ENCODE results near the gene FGFR2. TPM values are rescaled to one million over a fixed set of nuclear protein-coding genes. Genes with fewer than 3 reads are reported as not detected.

Gene FGFR2
- total RNA-seq, 5 donors from 2014 or later (not counting 1 experiment from before 2014, with no cell fraction given), result 0.49 to 1.8 (median 0.70) TPM

DNA sequence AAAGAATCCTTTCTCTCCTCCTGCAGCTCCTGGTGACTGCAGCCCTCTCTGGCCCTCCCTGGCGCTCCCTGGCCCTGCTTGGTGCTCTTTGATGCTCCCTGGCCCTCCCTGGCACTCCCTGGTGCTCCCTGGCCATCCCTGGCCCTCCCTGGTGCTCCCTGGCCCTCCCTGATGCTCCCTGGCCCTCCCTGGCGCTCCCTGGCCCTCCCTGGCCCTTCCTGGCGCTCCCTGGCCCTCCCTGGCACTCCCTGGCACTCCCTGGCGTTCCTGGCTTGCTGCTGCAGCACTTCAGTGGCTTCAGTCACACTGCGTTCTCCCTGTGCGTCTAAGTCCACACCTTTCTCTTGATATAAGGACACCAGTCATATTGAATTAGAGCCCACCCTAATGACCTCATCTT lies 15.2 kb upstream of the FGFR2 start:
- Histone ChIP-seq H3K4me1 (ENCODE audit: control insufficient read depth in 1 of 2, extremely low read depth in 1 of 2, insufficient read depth in 2 of 2, low read length in 2 of 2) (peaks cover 0 to 1% of the 10 kb centered on the region in 2 experiments), H3K27me3 (replicated peaks in 1 of 2; ENCODE audit: control insufficient read depth in 2 of 2, extremely low read depth in 1 of 2, insufficient read depth in 2 of 2, low read length in 1 of 2) (peaks cover 2 to 32% of the 10 kb centered on the region in 2 experiments), H3K9me3 (no peaks in the 10 kb centered on the region), H3K4me3 (ENCODE audit: control insufficient read depth in 1 of 2, extremely low read depth in 1 of 2, low read length in 1 of 2) (no peak overlapping the region), H3K27ac (ENCODE audit: low read length) (no peak overlapping the region), H3K36me3 (ENCODE audit: control insufficient read depth in 2 of 2, extremely low read depth in 1 of 2, insufficient read depth in 1 of 2, low read length in 1 of 2) (no peaks in the 10 kb centered on the region)
- DNase-seq (no peak), ATAC-seq (replicated peaks in 1 of 4) (no peak)
- H3K36me3 Mint-ChIP-seq, result no peaks in the 10 kb centered on the region
- no peak overlapping the region for H3K4me3 Mint-ChIP-seq
- H3K27me3 Mint-ChIP-seq, result peaks cover 12 to 22% of the 10 kb centered on the region in 2 donors
- no peak overlapping the region for H3K27ac Mint-ChIP-seq
- 45% methylated on average over 6 of the region's 6 CpGs for WGBS (ENCODE audit: insufficient coverage)
- no peaks in the 10 kb centered on the region for H3K9me3 Mint-ChIP-seq
- ChIA-PET CTCF (no interaction called here), POLR2A (no interaction called here)
- H3K4me1 Mint-ChIP-seq, result peaks cover 0 to 2% (median 0%) of the 10 kb centered on the region in 3 donors

DNA sequence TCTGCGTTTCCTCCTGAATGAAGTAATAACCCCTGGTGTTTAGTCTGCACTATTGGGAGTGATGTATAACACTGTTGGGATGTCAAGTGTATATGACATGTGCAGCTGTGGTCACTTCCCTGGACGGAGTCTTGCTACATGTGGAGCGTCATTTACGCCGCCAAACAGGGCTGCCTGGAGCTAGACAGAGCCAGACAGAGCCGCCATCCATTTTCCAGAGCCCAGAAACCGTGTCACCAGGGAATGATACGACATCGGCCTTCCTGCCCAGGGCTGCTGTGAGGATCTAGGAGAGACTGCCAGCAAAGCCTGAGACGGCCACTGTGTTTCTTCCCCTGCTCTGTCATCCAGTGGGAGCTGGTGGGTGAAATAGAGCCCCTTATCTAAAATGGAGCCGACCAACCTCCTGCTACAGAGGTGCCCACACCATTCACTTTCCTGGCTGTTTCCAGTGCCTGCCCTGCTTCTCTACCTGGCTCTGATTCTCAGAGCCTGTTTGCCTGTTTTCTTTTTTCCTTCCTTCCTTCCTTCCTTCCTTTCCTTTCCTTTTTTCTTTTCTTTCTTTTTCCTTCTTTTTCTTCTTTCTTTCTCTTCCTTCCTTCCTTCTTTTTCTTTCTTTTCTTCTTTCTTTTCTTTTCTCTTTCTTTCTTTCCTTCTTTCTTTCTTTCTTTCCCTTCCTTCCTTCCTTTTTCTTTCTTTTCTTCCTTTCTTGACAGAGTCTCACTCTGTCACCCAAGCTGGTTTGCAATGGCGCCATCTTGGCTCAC lies 13.3 kb upstream of the FGFR2 start:
- Mint-ChIP-seq H3K4me3 (no peak overlapping the region), H3K36me3 (no peaks in the 10 kb centered on the region), H3K27me3 (peaks cover 18 to 27% of the 10 kb centered on the region in 2 donors), H3K27ac (no peak overlapping the region), H3K4me1 (peaks cover 0 to 4% (median 0%) of the 10 kb centered on the region in 3 donors), H3K9me3 (no peaks in the 10 kb centered on the region)
- Histone ChIP-seq H3K36me3 (ENCODE audit: control insufficient read depth in 2 of 2, extremely low read depth in 1 of 2, insufficient read depth in 1 of 2, low read length in 1 of 2) (no peaks in the 10 kb centered on the region), H3K27me3 (replicated peaks in 1 of 2; ENCODE audit: control insufficient read depth in 2 of 2, extremely low read depth in 1 of 2, insufficient read depth in 2 of 2, low read length in 1 of 2) (peaks cover 2 to 42% of the 10 kb centered on the region in 2 experiments), H3K4me3 (ENCODE audit: control insufficient read depth in 1 of 2, extremely low read depth in 1 of 2, low read length in 1 of 2) (no peak overlapping the region), H3K4me1 (ENCODE audit: control insufficient read depth in 1 of 2, extremely low read depth in 1 of 2, insufficient read depth in 2 of 2, low read length in 2 of 2) (peaks cover 0 to 2% of the 10 kb centered on the region in 2 experiments), H3K27ac (ENCODE audit: low read length) (no peak overlapping the region), H3K9me3 (no peaks in the 10 kb centered on the region)
- ATAC-seq (replicated peaks in 1 of 4) (no peak), DNase-seq (no peak)
- 70% methylated on average over 9 of the region's 12 CpGs for WGBS (ENCODE audit: insufficient coverage)
- POLR2A ChIA-PET, result no interaction called here
- CTCF ChIA-PET, result no interaction called here

DNA sequence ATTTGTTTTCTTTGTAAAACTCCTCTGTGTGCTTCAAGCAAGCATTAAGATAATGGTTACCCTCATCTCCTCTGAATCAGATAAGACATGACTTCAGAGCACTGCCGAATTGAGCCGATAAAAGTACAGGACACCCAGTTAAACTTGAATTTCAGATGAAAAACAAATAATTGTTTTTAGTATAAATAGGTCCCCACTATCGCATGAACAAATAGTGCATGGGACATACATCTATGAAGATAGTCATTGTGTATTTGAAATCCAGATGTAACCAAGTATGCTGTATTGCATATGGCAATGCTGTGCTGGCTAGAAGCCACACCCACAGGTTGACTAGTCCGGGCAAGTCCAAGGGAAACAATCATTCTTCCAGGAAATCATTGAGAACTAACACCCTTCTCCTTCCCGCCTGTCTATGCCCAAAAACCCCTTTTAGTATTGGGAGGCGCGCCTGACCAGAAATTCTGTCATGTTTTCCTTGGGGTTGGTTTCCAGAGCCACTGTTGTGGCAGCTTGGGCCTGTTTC lies 12.6 kb upstream of the FGFR2 start:
- H3K27ac ChIP-seq (ENCODE audit: low read length), result no peak overlapping the region
- DNase-seq (no peak), ATAC-seq (replicated peaks in 1 of 4) (no peak)
- no peak overlapping the region for H3K27ac Mint-ChIP-seq
- H3K4me3 ChIP-seq (ENCODE audit: control insufficient read depth in 1 of 2, extremely low read depth in 1 of 2, low read length in 1 of 2), result no peak overlapping the region
- POLR2A ChIA-PET, result no interaction called here
- H3K36me3 Mint-ChIP-seq, result no peaks in the 10 kb centered on the region
- H3K9me3 Mint-ChIP-seq, result no peaks in the 10 kb centered on the region
- H3K4me3 Mint-ChIP-seq, result no peak overlapping the region
- H3K27me3 Mint-ChIP-seq, result peaks cover 25 to 31% of the 10 kb centered on the region in 2 donors
- peaks cover 0 to 2% of the 10 kb centered on the region in 2 experiments for H3K4me1 ChIP-seq (ENCODE audit: control insufficient read depth in 1 of 2, extremely low read depth in 1 of 2, insufficient read depth in 2 of 2, low read length in 2 of 2)
- H3K4me1 Mint-ChIP-seq, result peaks cover 0 to 4% (median 0%) of the 10 kb centered on the region in 3 donors
- CTCF ChIA-PET, result no interaction called here
- H3K9me3 ChIP-seq, result no peaks in the 10 kb centered on the region
- WGBS (ENCODE audit: insufficient coverage), result 100% methylated on average over 3 of the region's 7 CpGs
- no peaks in the 10 kb centered on the region for H3K36me3 ChIP-seq (ENCODE audit: control insufficient read depth in 2 of 2, extremely low read depth in 1 of 2, insufficient read depth in 1 of 2, low read length in 1 of 2)
- peaks cover 2 to 36% of the 10 kb centered on the region in 2 experiments for H3K27me3 ChIP-seq (replicated peaks in 1 of 2; ENCODE audit: control insufficient read depth in 2 of 2, extremely low read depth in 1 of 2, insufficient read depth in 2 of 2, low read length in 1 of 2)

DNA sequence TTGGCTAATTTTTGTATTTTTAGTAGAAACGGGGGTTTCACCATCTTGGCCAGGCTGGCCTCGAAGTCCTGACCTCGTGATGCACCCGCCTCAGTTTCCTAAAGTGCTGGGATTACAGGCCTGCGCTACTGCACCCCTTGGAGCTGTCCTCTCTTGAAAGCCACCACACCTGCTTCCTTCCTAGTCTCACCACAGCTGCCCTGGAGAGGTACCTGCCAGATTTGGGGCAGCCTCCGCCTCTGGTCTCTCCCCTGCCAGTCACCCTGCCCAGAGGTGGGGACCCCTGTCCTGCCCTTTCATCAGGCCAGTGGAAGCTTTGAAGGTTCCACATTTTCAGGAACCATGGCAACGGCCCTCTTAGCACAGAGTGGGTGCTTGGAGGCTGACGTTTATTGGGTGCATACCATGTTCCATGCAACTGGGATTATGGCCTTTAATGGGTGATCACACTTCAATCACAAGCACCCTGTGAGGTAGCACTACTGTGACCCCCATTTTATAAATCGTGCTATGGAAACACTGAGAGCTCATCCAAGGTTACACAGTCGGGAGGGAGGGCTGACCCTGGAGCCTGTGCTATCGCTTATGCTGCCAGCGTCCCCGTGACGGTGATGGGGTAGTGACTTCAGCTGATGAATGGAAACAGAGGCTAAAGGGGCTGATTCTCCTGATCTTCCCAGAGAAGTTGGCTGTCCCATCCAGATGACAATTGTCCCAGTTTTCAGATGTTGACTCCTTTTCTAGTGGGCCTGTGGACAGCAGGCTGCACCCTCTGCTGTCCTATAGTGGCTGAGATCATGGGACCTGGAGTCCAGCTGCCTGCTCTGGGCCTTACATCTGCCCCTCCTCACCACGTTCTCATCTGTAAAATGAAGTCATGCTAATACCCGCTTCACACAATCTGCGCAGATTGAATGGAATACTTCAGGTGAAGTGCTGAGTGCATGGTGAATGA lies 11.5 kb upstream of the FGFR2 start:
- ATAC-seq (replicated peaks in 1 of 4) (no peak), DNase-seq (no peak)
- peaks cover 2 to 30% of the 10 kb centered on the region in 2 experiments for H3K27me3 ChIP-seq (replicated peaks in 1 of 2; ENCODE audit: control insufficient read depth in 2 of 2, extremely low read depth in 1 of 2, insufficient read depth in 2 of 2, low read length in 1 of 2)
- H3K4me1 ChIP-seq (ENCODE audit: control insufficient read depth in 1 of 2, extremely low read depth in 1 of 2, insufficient read depth in 2 of 2, low read length in 2 of 2), result peaks cover 0 to 2% of the 10 kb centered on the region in 2 experiments
- no peaks in the 10 kb centered on the region for H3K9me3 ChIP-seq
- H3K27ac ChIP-seq (ENCODE audit: low read length), result no peak overlapping the region
- Mint-ChIP-seq H3K27ac (no peak overlapping the region), H3K36me3 (no peaks in the 10 kb centered on the region), H3K4me1 (peaks cover 0 to 4% (median 0%) of the 10 kb centered on the region in 3 donors), H3K9me3 (no peaks in the 10 kb centered on the region), H3K4me3 (no peak overlapping the region), H3K27me3 (peaks cover 25 to 31% of the 10 kb centered on the region in 2 donors)
- H3K4me3 ChIP-seq (ENCODE audit: control insufficient read depth in 1 of 2, extremely low read depth in 1 of 2, low read length in 1 of 2), result no peak overlapping the region
- POLR2A ChIA-PET, result no interaction called here
- H3K36me3 ChIP-seq (ENCODE audit: control insufficient read depth in 2 of 2, extremely low read depth in 1 of 2, insufficient read depth in 1 of 2, low read length in 1 of 2), result no peaks in the 10 kb centered on the region
- CTCF ChIA-PET, result no interaction called here
- 74% methylated on average over 10 of the region's 17 CpGs for WGBS (ENCODE audit: insufficient coverage)

GRCh38 chr10:121608469-121609190 lies 10.4 kb upstream of the FGFR2 start:
- ChIA-PET POLR2A (no interaction called here), CTCF (no interaction called here)
- ATAC-seq (replicated peaks in 1 of 4) (peak in 2 of 4 experiments; percentile 38 to 50), DNase-seq (peak in 5 of 35 experiments; percentile 6 to 30 (median 13))
- Histone ChIP-seq H3K27me3 (replicated peaks in 1 of 2; ENCODE audit: control insufficient read depth in 2 of 2, extremely low read depth in 1 of 2, insufficient read depth in 2 of 2, low read length in 1 of 2) (peaks cover 2 to 30% of the 10 kb centered on the region in 2 experiments), H3K36me3 (ENCODE audit: control insufficient read depth in 2 of 2, extremely low read depth in 1 of 2, insufficient read depth in 1 of 2, low read length in 1 of 2) (no peaks in the 10 kb centered on the region), H3K27ac (ENCODE audit: low read length) (no peak overlapping the region), H3K4me3 (ENCODE audit: control insufficient read depth in 1 of 2, extremely low read depth in 1 of 2, low read length in 1 of 2) (no peak overlapping the region), H3K9me3 (no peaks in the 10 kb centered on the region), H3K4me1 (ENCODE audit: control insufficient read depth in 1 of 2, extremely low read depth in 1 of 2, insufficient read depth in 2 of 2, low read length in 2 of 2) (peaks cover 0 to 2% of the 10 kb centered on the region in 2 experiments)
- H3K4me1 Mint-ChIP-seq, result peaks cover 0 to 4% (median 0%) of the 10 kb centered on the region in 3 donors
- 14% methylated on average over 56 of the region's 59 CpGs for WGBS (ENCODE audit: insufficient coverage)
- H3K27me3 Mint-ChIP-seq, result peaks cover 29 to 34% of the 10 kb centered on the region in 2 donors
- H3K4me3 Mint-ChIP-seq, result no peak overlapping the region
- H3K9me3 Mint-ChIP-seq, result no peaks in the 10 kb centered on the region
- no peaks in the 10 kb centered on the region for H3K36me3 Mint-ChIP-seq
- no peak overlapping the region for H3K27ac Mint-ChIP-seq
